Activated naive CD8-positive, alpha-beta T cell treated with anti-CD3 and anti-CD28 coated beads for 36 hours (primary cell): ENCODE measurements around the gene L3HYPDH. TPM values are rescaled to one million over a fixed set of nuclear protein-coding genes. Genes with fewer than 3 reads are reported as not detected.

Source experiments
- DNase-seq: peaks from one replicate; pipeline ENCODE4 v3.0.0; 2021
- H3K27ac Mint-ChIP-seq: one replicate; pipeline ENCODE4 v1.8.0; 2022; ENCODE audit warnings: mild to moderate bottlenecking, moderate library complexity, mixed read lengths
- H3K27me3 Mint-ChIP-seq: one replicate; pipeline ENCODE4 v1.8.0; 2022; ENCODE audit warnings: mild to moderate bottlenecking, mixed read lengths
- H3K36me3 Mint-ChIP-seq: one replicate; pipeline ENCODE4 v1.8.0; 2021; ENCODE audit warnings: mild to moderate bottlenecking, mixed read lengths
- H3K4me1 Mint-ChIP-seq: one replicate; pipeline ENCODE4 v1.8.0; 2021; ENCODE audit warnings: mixed read lengths
- H3K4me3 Mint-ChIP-seq: one replicate; pipeline ENCODE4 v1.8.0; 2022; ENCODE audit warnings: mild to moderate bottlenecking, moderate library complexity, mixed read lengths
- H3K9me3 Mint-ChIP-seq: one replicate; pipeline ENCODE4 v1.8.0; 2022; ENCODE audit warnings: mixed read lengths
- total RNA-seq, 2 experiments: library from RNA; stranded (reverse); gene quantifications; one replicate each; pipeline ENCODE4 v1.2.3, GENCODE V29; 2021

Gene L3HYPDH
- total RNA-seq, 2 experiments from 2014 or later: 9.3 to 9.7 TPM

- H3K4me1 Mint-ChIP-seq: no peaks in the 10 kb centered on the region
- H3K27me3 Mint-ChIP-seq: no peaks in the 10 kb centered on the region
- H3K4me3 Mint-ChIP-seq: no peak overlapping the region
- H3K27ac Mint-ChIP-seq: no peak overlapping the region
- DNase-seq: no peak
- no peaks in the 10 kb centered on the region for H3K9me3 Mint-ChIP-seq
- no peaks in the 10 kb centered on the region for H3K36me3 Mint-ChIP-seq
These were observed 59.7 kb downstream of the L3HYPDH start for GRCh38 chr14:59424341-59425071.

Other genes starting within 250 kb of the L3HYPDH start
- under 1 TPM; 0.60 to 0.97 TPM for gene GPR135, start 19.0 kb downstream of the L3HYPDH start, total RNA-seq
- 10 to 100 TPM; 19.8 to 23.6 TPM for gene JKAMP, start 109 bp upstream of the L3HYPDH start, total RNA-seq
- gene CCDC175, start 92.4 kb upstream of the L3HYPDH start, total RNA-seq: not detected